Measurements from ENCODE around the gene C11orf54. TPM values are rescaled to one million over a fixed set of nuclear protein-coding genes. Genes with fewer than 3 reads are reported as not detected.

Gene C11orf54
- total RNA-seq, 1 donor from 2014 or later: 23.5 TPM

- peaks cover 59% of the 10 kb centered on the region for H3K36me3 Mint-ChIP-seq (ENCODE audit: unreplicated experiment)
- TF ChIP-seq, protein P1, sequence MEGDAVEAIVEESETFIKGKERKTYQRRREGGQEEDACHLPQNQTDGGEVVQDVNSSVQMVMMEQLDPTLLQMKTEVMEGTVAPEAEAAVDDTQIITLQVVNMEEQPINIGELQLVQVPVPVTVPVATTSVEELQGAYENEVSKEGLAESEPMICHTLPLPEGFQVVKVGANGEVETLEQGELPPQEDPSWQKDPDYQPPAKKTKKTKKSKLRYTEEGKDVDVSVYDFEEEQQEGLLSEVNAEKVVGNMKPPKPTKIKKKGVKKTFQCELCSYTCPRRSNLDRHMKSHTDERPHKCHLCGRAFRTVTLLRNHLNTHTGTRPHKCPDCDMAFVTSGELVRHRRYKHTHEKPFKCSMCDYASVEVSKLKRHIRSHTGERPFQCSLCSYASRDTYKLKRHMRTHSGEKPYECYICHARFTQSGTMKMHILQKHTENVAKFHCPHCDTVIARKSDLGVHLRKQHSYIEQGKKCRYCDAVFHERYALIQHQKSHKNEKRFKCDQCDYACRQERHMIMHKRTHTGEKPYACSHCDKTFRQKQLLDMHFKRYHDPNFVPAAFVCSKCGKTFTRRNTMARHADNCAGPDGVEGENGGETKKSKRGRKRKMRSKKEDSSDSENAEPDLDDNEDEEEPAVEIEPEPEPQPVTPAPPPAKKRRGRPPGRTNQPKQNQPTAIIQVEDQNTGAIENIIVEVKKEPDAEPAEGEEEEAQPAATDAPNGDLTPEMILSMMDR (IDR thresholded peaks at IDR 0.05): no peak
- H3K27me3 Mint-ChIP-seq (ENCODE audit: unreplicated experiment): no peaks in the 10 kb centered on the region
- no peak overlapping the region for H3K27ac Mint-ChIP-seq (ENCODE audit: unreplicated experiment)
- H3K4me1 Mint-ChIP-seq (ENCODE audit: unreplicated experiment): no peaks in the 10 kb centered on the region
- peaks cover 12% of the 10 kb centered on the region for H3K9me3 Mint-ChIP-seq (ENCODE audit: unreplicated experiment)
- DNase-seq (ENCODE audit: extremely low spot score, unreplicated experiment): no peak
- H3K4me3 Mint-ChIP-seq (ENCODE audit: unreplicated experiment): no peak overlapping the region
Measured at GRCh38 chr11:93704237-93704636, 37.2 kb upstream of the C11orf54 start.

DNA sequence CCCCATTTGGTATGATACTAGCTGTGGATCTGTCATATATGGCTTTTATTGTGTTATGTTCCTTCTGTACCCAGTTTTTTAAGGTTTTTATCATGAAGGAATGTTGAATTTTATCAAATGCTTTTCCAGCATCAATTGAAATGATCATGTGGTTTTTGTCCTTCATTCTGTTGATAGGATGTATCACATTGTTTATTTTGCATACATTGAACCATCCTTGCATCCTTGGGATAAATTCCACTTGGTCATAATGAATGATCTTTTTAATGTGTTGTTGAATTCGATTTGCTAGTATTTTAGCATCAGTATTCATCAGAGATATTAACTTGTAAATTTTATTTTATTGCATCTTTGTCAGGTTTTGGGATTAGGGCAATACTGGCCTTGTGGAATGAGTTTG is 31.2 kb upstream of the C11orf54 start:
- Mint-ChIP-seq H3K4me3 (ENCODE audit: unreplicated experiment) (no peak overlapping the region), H3K36me3 (ENCODE audit: unreplicated experiment) (peaks cover 61% of the 10 kb centered on the region), H3K27ac (ENCODE audit: unreplicated experiment) (no peak overlapping the region), H3K4me1 (ENCODE audit: unreplicated experiment) (peaks cover 3% of the 10 kb centered on the region), H3K27me3 (ENCODE audit: unreplicated experiment) (no peaks in the 10 kb centered on the region), H3K9me3 (ENCODE audit: unreplicated experiment) (peaks cover 33% of the 10 kb centered on the region)
- DNase-seq (ENCODE audit: extremely low spot score, unreplicated experiment): no peak
- TF ChIP-seq, protein P1 (IDR thresholded peaks at IDR 0.05): no peak

DNA sequence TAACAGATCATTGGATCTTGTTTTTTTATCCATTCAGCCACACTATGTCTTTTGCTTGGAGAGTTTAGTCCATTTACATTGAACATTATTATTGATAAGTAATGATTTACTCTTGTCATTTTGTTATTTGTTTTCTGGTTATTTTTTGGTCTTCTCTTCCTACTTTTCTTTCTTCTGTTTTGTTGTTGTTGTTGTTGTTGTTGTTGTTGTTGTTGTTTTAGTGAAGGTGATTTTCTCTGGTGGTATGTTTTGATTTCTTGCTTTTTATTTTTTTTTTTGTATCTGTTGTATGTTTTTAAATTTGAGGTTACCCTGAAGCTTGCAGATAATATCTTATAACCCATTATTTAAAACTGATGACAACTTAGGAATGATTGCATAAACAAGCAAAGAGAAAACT is 28.8 kb upstream of the C11orf54 start:
- TF ChIP-seq, protein P1 (IDR thresholded peaks at IDR 0.05): no peak
- H3K4me1 Mint-ChIP-seq (ENCODE audit: unreplicated experiment): peaks cover 3% of the 10 kb centered on the region
- H3K36me3 Mint-ChIP-seq (ENCODE audit: unreplicated experiment): peaks cover 60% of the 10 kb centered on the region
- no peak overlapping the region for H3K4me3 Mint-ChIP-seq (ENCODE audit: unreplicated experiment)
- no peak overlapping the region for H3K27ac Mint-ChIP-seq (ENCODE audit: unreplicated experiment)
- no peak for DNase-seq (ENCODE audit: extremely low spot score, unreplicated experiment)
- no peaks in the 10 kb centered on the region for H3K27me3 Mint-ChIP-seq (ENCODE audit: unreplicated experiment)
- peaks cover 33% of the 10 kb centered on the region for H3K9me3 Mint-ChIP-seq (ENCODE audit: unreplicated experiment)

DNA sequence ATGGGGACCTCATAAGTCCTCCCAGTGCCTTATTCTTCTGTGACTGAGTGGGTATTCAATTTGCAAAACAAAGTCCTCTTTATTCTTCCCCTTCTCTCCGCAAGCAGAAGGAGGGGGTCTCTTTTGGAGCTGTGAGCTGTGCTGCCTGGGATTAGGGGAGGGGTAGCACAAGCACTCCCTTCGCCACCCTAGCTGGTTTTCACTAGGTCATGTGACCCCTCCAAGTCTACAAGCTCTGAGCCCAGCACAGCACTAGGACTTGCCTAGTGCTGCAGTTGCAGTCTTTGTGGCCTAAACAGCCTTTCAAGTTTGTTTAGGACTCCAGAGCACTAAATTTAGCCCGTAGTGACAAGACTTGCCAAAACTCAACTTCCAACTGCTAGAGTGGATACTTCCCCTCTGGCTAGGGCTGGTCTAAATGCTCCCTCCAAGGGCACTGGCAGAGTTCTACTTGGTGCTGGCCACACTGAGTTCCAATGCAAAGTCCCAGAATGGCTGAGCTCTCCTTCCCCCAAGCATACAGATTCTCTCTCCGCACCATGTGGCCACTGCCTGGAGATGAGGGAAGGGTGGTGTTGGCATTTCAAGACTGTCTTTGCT is 25.6 kb upstream of the C11orf54 start:
- Mint-ChIP-seq H3K27ac (ENCODE audit: unreplicated experiment) (no peak overlapping the region), H3K4me3 (ENCODE audit: unreplicated experiment) (no peak overlapping the region), H3K9me3 (ENCODE audit: unreplicated experiment) (peaks cover 4% of the 10 kb centered on the region), H3K4me1 (ENCODE audit: unreplicated experiment) (peaks cover 3% of the 10 kb centered on the region), H3K27me3 (ENCODE audit: unreplicated experiment) (no peaks in the 10 kb centered on the region), H3K36me3 (ENCODE audit: unreplicated experiment) (peaks cover 36% of the 10 kb centered on the region)
- no peak for DNase-seq (ENCODE audit: extremely low spot score, unreplicated experiment)
- TF ChIP-seq, protein P1 (IDR thresholded peaks at IDR 0.05): no peak

GRCh38 chr11:93717501-93717900 is 24.0 kb upstream of the C11orf54 start:
- DNase-seq (ENCODE audit: extremely low spot score, unreplicated experiment): no peak
- peaks cover 36% of the 10 kb centered on the region for H3K36me3 Mint-ChIP-seq (ENCODE audit: unreplicated experiment)
- H3K27me3 Mint-ChIP-seq (ENCODE audit: unreplicated experiment): no peaks in the 10 kb centered on the region
- no peaks in the 10 kb centered on the region for H3K9me3 Mint-ChIP-seq (ENCODE audit: unreplicated experiment)
- TF ChIP-seq, protein P1 (IDR thresholded peaks at IDR 0.05): no peak
- H3K27ac Mint-ChIP-seq (ENCODE audit: unreplicated experiment): no peak overlapping the region
- peaks cover 3% of the 10 kb centered on the region for H3K4me1 Mint-ChIP-seq (ENCODE audit: unreplicated experiment)
- no peak overlapping the region for H3K4me3 Mint-ChIP-seq (ENCODE audit: unreplicated experiment)
